Fibroblast of lung (primary cell): ENCODE results near the gene EIF4A2. TPM values are rescaled to one million over a fixed set of nuclear protein-coding genes. Genes with fewer than 3 reads are reported as not detected.

Experiments used
- DNase-seq, 2 donors: peaks; one replicate each; pipeline versions ENCODE4 v3.0.0 to v3.0.0-alpha.2; 2010; ENCODE audit warnings: low read depth in 2 of 2
- H2AFZ ChIP-seq: 2 replicates; pipeline ENCODE4 v1.5.1; 2012; ENCODE audit warnings: low read length, control low read depth, inconsistent platforms
- H3K27ac ChIP-seq: 2 replicates; pipeline ENCODE4 v1.5.1; 2011; ENCODE audit warnings: low read length, control low read depth; ENCODE audit not compliant: insufficient read depth
- H3K27me3 ChIP-seq: 2 replicates; pipeline ENCODE4 v1.5.1; 2011; ENCODE audit warnings: mild to moderate bottlenecking, low read length; ENCODE audit not compliant: control insufficient read depth, insufficient read depth
- H3K36me3 ChIP-seq: 2 replicates; pipeline ENCODE4 v1.5.1; 2011; ENCODE audit warnings: low read length; ENCODE audit not compliant: control insufficient read depth, insufficient read depth
- H3K4me1 ChIP-seq: 2 replicates; pipeline ENCODE4 v1.5.1; 2011; ENCODE audit warnings: low read length; ENCODE audit not compliant: control insufficient read depth, insufficient read depth; ENCODE audit errors: extremely low read depth
- H3K4me2 ChIP-seq: 2 replicates; pipeline ENCODE4 v1.5.1; 2011; ENCODE audit warnings: low read length, control low read depth; ENCODE audit not compliant: insufficient read depth; ENCODE audit errors: extremely low read depth
- H3K4me3 ChIP-seq, 4 experiments: fragments of 200-600 bp in 1 of 4; sonication (generic) in 1 of 4; replicated peaks in 1 of 4; 2 replicates each; pipeline ENCODE4 v1.5.1; 2011 to 2016; ENCODE audit warnings: low read length in 4 of 4, low read depth in 3 of 4, mild to moderate bottlenecking in 3 of 4, control low read depth in 2 of 4, inconsistent platforms in 1 of 4, mixed read lengths in 1 of 4; ENCODE audit not compliant: insufficient read depth in 1 of 4; ENCODE audit errors: control extremely low read depth in 1 of 4
- H3K79me2 ChIP-seq: 2 replicates; pipeline ENCODE4 v1.5.1; 2012; ENCODE audit warnings: mild to moderate bottlenecking, low read length, inconsistent platforms; ENCODE audit not compliant: control insufficient read depth, insufficient read depth
- H3K9ac ChIP-seq: 2 replicates; pipeline ENCODE4 v1.5.1; 2011; ENCODE audit warnings: mild to moderate bottlenecking, low read length, control low read depth; ENCODE audit not compliant: insufficient read depth
- H3K9me3 ChIP-seq: 2 replicates; pipeline ENCODE4 v1.5.1; 2012; ENCODE audit warnings: low read depth, low read length; ENCODE audit not compliant: control insufficient read depth, insufficient read depth
- H4K20me1 ChIP-seq: 2 replicates; pipeline ENCODE4 v1.5.1; 2011; ENCODE audit warnings: low read length; ENCODE audit not compliant: control insufficient read depth, insufficient read depth; ENCODE audit errors: extremely low read depth
- EZH2 ChIP-seq: IDR thresholded peaks from 2 replicates; pipeline ENCODE4 v1.5.1; 2012; ENCODE audit warnings: low read length, control low read depth, mild to moderate bottlenecking; ENCODE audit errors: missing control alignments
- polyA plus RNA-seq, 2 donors: library from polyadenylated mRNA; depleted of rRNA in 1 of 2; stranded (reverse) in 1 of 2; unstranded in 1 of 2; fragments of >200 nt; gene quantifications; 2 replicates each; pipeline ENCODE4 v1.2.1, GENCODE V29; 2011 to 2012; ENCODE audit warnings: missing spikeins in 1 of 2
- total RNA-seq: library from RNA; depleted of rRNA; stranded (reverse); fragments of >200 nt; gene quantifications from 2 replicates; pipeline ENCODE4 v1.2.1, GENCODE V29; 2014
- TF ChIP-seq, protein P1 (sequence below), 2 donors: IDR thresholded peaks in 1 of 2; conservative IDR thresholded peaks in 1 of 2; 1 replicate in 1 of 2; 2 replicates in 1 of 2; pipeline ENCODE4 v1.5.1; 2011 to 2012; ENCODE audit warnings: low read length in 2 of 2, control low read depth in 1 of 2, inconsistent platforms in 1 of 2, low read depth in 1 of 2, mild to moderate bottlenecking in 1 of 2

EIF4A2 gene
- total and polyA plus RNA-seq, 2 donors (not counting 1 experiment from before 2014, with no cell fraction given), result 432 to 1,128 TPM

- H3K27ac ChIP-seq, result peak overlapping the region; percentile 97
- DNase-seq, result no peak
- H3K4me1 ChIP-seq, result no peaks in the 10 kb centered on the region
- peaks cover 22% of the 10 kb centered on the region for H3K36me3 ChIP-seq
- H3K4me2 ChIP-seq, result peak overlapping the region; percentile 82
- peaks cover 14% of the 10 kb centered on the region for H4K20me1 ChIP-seq
- peak overlapping the region; percentile 95 for H3K9ac ChIP-seq
- no peak overlapping the region for H2AFZ ChIP-seq
- H3K9me3 ChIP-seq, result no peaks in the 10 kb centered on the region
- no peaks in the 10 kb centered on the region for H3K27me3 ChIP-seq
- peaks cover 51% of the 10 kb centered on the region for H3K79me2 ChIP-seq
- peak overlapping the region; percentile 97 to 100 (median 99) for H3K4me3 ChIP-seq
- TF ChIP-seq EZH2, result no peak
- TF ChIP-seq, protein P1, sequence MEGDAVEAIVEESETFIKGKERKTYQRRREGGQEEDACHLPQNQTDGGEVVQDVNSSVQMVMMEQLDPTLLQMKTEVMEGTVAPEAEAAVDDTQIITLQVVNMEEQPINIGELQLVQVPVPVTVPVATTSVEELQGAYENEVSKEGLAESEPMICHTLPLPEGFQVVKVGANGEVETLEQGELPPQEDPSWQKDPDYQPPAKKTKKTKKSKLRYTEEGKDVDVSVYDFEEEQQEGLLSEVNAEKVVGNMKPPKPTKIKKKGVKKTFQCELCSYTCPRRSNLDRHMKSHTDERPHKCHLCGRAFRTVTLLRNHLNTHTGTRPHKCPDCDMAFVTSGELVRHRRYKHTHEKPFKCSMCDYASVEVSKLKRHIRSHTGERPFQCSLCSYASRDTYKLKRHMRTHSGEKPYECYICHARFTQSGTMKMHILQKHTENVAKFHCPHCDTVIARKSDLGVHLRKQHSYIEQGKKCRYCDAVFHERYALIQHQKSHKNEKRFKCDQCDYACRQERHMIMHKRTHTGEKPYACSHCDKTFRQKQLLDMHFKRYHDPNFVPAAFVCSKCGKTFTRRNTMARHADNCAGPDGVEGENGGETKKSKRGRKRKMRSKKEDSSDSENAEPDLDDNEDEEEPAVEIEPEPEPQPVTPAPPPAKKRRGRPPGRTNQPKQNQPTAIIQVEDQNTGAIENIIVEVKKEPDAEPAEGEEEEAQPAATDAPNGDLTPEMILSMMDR (conservative IDR thresholded peaks at IDR 0.05 in 1 of 2, IDR thresholded peaks at IDR 0.05 in 1 of 2; ENCODE audit: low read depth in 1 of 2, low read length in 2 of 2), result no peak
Measured at GRCh38 chr3:186784820-186785494, 1.6 kb downstream of the EIF4A2 start.

- Histone ChIP-seq H3K36me3 (peaks cover 22% of the 10 kb centered on the region), H3K27ac (peak overlapping the region; percentile 12), H3K79me2 (peaks cover 51% of the 10 kb centered on the region), H3K9ac (no peak overlapping the region), H3K9me3 (no peaks in the 10 kb centered on the region), H4K20me1 (peaks cover 14% of the 10 kb centered on the region), H3K27me3 (no peaks in the 10 kb centered on the region), H3K4me3 (peak overlapping the region; percentile 97 to 100 (median 99)), H2AFZ (no peak overlapping the region), H3K4me2 (peak overlapping the region; percentile 82), H3K4me1 (no peaks in the 10 kb centered on the region)
- TF ChIP-seq, protein P1 (conservative IDR thresholded peaks at IDR 0.05 in 1 of 2, IDR thresholded peaks at IDR 0.05 in 1 of 2; ENCODE audit: low read depth in 1 of 2, low read length in 2 of 2), result no peak
- DNase-seq, result no peak
Measured at GRCh38 chr3:186785495-186786018, 2.2 kb downstream of the EIF4A2 start.

- no peaks in the 10 kb centered on the region for H3K27me3 ChIP-seq
- H4K20me1 ChIP-seq, result peaks cover 14% of the 10 kb centered on the region
- no peak overlapping the region for H3K9ac ChIP-seq
- peak overlapping the region; percentile 82 for H3K4me2 ChIP-seq
- no peak overlapping the region for H2AFZ ChIP-seq
- no peaks in the 10 kb centered on the region for H3K9me3 ChIP-seq
- peak overlapping the region; percentile 97 to 100 (median 99) for H3K4me3 ChIP-seq
- peaks cover 51% of the 10 kb centered on the region for H3K79me2 ChIP-seq
- peaks cover 22% of the 10 kb centered on the region for H3K36me3 ChIP-seq
- H3K27ac ChIP-seq, result no peak overlapping the region
- DNase-seq, result no peak
- H3K4me1 ChIP-seq, result no peaks in the 10 kb centered on the region
- TF ChIP-seq EZH2, result no peak
- TF ChIP-seq, protein P1 (conservative IDR thresholded peaks at IDR 0.05 in 1 of 2, IDR thresholded peaks at IDR 0.05 in 1 of 2; ENCODE audit: low read depth in 1 of 2, low read length in 2 of 2), result no peak
Measured at GRCh38 chr3:186786922-186787321, 3.5 kb downstream of the EIF4A2 start.
